Sigmoid colon (tissue), 4 donors: ENCODE results near the gene FAM3C.

Source experiments
- EP300 ChIP-seq, 4 donors: sonication (generic); formaldehyde crosslinking; IDR thresholded peaks; one replicate each; pipeline ENCODE4 v1.6.1; 2017; ENCODE audit warnings: antibody characterized with exemption in 4 of 4
- POLR2A ChIP-seq, 2 donors: fragments of 450-650 bp; IDR thresholded peaks; one replicate each; pipeline ENCODE4 v1.6.1; 2016; ENCODE audit warnings: antibody characterized with exemption in 2 of 2, mild to moderate bottlenecking in 2 of 2, moderate library complexity in 2 of 2
- POLR2AphosphoS5 ChIP-seq, 4 donors: sonication (generic); formaldehyde crosslinking; IDR thresholded peaks; one replicate each; pipeline ENCODE4 v1.6.1; 2017; ENCODE audit warnings: antibody characterized with exemption in 4 of 4
- TF ChIP-seq, protein P1 (sequence below), 4 experiments: fragments of 450-650 bp in 3 of 4; fragments of 200-600 bp in 1 of 4; IDR thresholded peaks; one replicate each; pipeline ENCODE4 v1.5.1; 2016 to 2019; ENCODE audit warnings: antibody characterized with exemption in 4 of 4, mild to moderate bottlenecking in 3 of 4, moderate library complexity in 2 of 4

DNA sequence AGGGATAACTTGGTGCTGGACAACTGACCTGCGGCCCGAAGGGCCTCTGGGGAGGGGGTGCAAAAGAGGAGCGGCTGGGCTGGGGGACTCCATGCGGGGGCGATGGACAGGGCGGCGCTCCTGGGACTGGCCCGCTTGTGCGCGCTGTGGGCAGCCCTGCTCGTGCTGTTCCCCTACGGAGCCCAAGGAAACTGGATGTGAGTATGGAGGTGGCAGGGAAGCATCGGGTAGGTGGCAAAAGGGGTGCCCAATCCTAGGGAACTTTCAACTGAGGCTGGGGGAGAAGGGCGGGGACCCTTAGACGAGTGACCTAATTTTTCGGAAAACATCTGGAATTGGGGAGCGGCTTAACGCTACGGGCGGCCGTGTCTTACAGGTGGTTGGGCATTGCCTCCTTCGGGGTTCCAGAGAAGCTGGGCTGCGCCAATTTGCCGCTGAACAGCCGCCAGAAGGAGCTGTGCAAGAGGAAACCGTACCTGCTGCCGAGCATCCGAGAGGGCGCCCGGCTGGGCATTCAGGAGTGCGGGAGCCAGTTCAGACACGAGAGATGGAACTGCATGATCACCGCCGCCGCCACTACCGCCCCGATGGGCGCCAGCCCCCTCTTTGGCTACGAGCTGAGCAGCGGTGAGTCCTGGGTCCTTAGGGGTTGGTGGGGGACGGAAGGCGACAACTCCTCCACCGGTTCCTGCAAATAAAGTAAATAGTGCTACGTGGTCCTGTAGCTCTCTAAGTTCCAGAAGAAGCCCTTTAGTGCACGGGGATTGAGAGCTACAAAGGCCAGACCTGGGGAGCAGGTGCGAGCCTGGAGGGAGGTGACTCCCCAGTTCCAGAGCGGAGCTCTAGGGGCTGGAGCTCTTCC is 66.7 kb downstream of the FAM3C start:
- TF ChIP-seq, protein P1, sequence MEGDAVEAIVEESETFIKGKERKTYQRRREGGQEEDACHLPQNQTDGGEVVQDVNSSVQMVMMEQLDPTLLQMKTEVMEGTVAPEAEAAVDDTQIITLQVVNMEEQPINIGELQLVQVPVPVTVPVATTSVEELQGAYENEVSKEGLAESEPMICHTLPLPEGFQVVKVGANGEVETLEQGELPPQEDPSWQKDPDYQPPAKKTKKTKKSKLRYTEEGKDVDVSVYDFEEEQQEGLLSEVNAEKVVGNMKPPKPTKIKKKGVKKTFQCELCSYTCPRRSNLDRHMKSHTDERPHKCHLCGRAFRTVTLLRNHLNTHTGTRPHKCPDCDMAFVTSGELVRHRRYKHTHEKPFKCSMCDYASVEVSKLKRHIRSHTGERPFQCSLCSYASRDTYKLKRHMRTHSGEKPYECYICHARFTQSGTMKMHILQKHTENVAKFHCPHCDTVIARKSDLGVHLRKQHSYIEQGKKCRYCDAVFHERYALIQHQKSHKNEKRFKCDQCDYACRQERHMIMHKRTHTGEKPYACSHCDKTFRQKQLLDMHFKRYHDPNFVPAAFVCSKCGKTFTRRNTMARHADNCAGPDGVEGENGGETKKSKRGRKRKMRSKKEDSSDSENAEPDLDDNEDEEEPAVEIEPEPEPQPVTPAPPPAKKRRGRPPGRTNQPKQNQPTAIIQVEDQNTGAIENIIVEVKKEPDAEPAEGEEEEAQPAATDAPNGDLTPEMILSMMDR (IDR thresholded peaks at IDR 0.05) = no peak
- TF ChIP-seq POLR2A (IDR thresholded peaks at IDR 0.05) (no peak), POLR2AphosphoS5 (IDR thresholded peaks at IDR 0.05) (no peak), EP300 (IDR thresholded peaks at IDR 0.05) (no peak)
